GM20000 (cell line): ENCODE data around the gene RPL29.
"Not testable (repeated sequence)": the region's sequence is repeated elsewhere in the genome, so short reads cannot be mapped to it uniquely, and the experiment has no call there.

Experiments
- DNase-seq: peaks from one replicate; pipeline ENCODE4 v3.0.0; 2012; ENCODE audit warnings: low spot score
- TF ChIP-seq, protein P1 (sequence below): IDR thresholded peaks from 2 replicates; pipeline ENCODE4 v1.5.1; 2012; ENCODE audit warnings: mild to moderate bottlenecking, control low read depth; ENCODE audit errors: extremely low read depth, missing control alignments

RPL29 gene

DNA sequence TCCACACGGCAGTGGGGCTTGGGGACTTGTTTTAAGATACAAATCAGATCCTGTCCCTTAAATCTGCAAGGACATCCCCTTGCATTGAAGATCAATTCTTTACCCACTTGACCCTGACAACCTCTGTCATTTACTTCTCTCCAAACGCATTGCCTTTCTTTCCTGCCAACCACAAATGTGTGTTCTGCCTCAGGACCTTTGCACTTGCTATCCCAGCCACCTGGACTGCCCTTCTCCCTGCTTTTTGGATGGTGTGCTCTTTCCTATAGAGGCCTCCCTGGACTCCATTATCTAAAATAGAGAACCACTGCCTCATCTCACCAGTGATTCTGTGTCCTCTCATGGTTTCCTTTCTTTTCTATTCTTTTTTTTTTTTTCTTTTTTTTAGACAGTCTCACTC, 1.5 kb upstream of the RPL29 start:
- TF ChIP-seq, protein P1, sequence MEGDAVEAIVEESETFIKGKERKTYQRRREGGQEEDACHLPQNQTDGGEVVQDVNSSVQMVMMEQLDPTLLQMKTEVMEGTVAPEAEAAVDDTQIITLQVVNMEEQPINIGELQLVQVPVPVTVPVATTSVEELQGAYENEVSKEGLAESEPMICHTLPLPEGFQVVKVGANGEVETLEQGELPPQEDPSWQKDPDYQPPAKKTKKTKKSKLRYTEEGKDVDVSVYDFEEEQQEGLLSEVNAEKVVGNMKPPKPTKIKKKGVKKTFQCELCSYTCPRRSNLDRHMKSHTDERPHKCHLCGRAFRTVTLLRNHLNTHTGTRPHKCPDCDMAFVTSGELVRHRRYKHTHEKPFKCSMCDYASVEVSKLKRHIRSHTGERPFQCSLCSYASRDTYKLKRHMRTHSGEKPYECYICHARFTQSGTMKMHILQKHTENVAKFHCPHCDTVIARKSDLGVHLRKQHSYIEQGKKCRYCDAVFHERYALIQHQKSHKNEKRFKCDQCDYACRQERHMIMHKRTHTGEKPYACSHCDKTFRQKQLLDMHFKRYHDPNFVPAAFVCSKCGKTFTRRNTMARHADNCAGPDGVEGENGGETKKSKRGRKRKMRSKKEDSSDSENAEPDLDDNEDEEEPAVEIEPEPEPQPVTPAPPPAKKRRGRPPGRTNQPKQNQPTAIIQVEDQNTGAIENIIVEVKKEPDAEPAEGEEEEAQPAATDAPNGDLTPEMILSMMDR: no peak
- DNase-seq: no peak

DNA sequence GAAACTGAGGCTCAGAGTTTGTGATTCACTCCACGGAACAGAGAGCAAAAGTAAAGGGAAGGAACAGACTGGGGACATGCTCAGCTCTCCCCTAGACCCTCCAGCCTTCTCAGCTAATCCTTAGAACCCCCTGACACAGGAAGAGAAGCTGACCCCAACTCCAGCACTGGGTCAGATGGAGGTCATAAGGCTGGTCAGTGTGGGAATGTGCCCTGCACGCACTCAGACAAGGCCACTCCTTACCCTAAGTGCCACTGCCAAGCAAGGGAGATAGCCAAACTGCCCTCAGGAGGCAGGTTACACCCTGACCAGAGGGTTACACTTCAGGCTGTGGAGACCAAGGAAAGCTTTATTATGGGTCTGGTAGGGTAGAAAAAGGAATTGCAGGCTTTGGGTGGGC, 1.2 kb downstream of the RPL29 start:
- no peak for DNase-seq
- TF ChIP-seq, protein P1: no peak

DNA sequence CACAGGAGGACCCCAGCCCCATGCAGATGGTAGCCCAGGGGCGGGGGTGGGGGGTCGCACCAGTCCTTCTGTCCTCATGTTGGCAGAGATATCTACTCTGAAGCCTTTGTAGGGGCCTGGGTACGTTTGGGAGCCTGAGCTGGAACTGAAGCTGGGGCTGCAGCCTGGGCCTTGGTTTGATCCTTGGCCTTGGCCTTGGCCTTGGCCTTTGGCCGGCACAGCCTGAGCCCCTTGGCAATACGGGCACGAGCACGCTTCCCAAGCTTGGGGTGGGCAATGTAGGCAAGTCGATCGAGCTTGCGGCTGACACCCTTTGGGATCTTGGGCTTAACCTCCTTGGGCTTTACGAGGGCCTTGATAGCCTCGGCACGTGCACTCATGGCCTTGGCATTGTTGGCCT, 2.0 kb downstream of the RPL29 start:
- DNase-seq: not testable (repeated sequence)

DNA sequence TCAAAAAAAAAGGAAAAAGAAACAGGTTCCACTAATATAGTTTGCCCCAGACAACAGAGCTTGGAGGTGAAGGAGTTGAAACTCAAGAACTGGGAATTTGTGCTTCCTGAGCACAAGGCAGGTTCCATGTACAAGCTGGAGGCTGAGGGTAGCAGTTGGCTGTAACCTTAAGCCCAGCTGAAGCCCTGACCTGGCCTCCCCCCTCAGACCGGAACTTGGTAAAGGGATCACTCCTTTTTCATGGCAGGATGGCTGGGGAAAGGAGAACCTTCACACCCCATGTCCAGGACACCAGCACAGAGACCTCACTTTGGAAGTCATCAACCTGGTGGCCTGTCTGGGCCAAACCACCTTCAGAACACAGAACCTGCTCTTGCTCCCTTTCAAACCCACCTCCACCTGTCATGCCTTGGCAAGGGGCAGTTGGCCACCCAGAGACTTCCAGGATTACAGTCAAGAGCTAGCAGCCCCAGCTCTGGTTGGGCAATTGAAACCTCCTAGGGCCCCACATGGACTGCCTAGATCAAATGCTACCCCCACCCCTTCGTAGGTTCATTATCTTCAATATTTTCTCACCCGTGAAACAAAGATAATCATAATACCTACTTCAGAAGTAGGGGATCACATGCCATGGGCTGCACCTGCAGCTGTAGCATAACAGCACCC, 3.5 kb downstream of the RPL29 start:
- DNase-seq: no peak
- TF ChIP-seq, protein P1: no peak

DNA sequence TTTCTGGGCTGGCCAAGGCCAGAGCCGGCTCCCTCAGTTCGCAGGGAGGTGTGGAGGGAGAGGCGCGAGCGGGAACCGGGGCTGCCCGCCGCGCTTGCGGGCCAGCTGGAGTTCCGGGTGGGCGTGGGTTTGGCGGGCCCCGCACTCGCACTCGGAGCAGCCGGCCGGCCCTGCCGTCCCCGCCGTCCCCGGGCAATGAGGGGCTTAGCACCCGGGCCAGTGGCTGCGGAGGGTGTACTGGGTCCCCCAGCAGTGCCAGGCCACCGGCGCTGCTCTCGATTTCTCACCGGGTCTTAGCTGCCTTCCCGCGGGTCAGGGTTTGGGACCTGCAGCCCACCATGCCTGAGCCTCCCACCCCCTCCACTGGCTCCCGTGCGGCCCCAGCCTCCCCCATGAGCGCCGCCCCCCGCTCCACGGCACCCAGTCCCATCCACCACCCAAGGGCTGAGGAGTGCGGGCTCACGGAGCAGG, 5.2 kb downstream of the RPL29 start:
- not testable (repeated sequence) for DNase-seq

DNA sequence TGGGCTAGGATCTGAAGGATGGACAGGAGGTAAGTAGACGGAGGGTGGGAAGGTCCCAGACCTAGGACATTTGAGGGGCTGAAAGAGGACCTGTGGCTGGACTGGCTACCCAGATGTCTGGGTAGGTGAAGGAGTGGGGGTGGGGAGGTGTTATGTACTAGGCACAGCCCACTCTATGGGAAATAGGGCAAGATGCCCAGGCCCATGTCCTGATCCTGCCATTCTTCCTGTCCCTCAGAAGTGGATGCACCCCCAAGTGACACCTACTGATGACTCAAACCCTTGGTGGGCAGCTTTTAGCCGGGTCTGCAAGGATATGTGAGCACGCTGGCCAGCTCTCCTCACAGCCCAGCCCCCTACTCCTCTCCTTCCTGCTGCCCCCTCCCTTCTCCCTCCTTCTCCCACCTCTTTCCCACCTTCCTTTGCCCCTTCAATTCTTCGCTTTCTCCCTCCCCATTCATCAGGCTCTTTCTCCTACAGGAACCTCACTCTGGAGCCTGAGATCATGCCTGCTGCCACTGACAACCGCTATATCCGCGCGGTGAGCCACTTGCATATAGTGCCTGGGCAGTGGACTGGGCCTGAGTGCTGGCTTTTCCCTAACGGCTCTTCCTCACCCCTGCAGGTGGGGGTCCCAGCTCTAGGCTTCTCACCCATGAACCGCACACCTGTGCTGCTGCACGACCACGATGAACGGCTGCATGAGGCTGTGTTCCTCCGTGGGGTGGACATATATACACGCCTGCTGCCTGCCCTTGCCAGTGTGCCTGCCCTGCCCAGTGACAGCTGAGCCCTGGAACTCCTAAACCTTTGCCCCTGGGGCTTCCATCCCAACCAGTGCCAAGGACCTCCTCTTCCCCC, 7.2 kb downstream of the RPL29 start:
- no peak for DNase-seq
- TF ChIP-seq, protein P1: no peak

DNA sequence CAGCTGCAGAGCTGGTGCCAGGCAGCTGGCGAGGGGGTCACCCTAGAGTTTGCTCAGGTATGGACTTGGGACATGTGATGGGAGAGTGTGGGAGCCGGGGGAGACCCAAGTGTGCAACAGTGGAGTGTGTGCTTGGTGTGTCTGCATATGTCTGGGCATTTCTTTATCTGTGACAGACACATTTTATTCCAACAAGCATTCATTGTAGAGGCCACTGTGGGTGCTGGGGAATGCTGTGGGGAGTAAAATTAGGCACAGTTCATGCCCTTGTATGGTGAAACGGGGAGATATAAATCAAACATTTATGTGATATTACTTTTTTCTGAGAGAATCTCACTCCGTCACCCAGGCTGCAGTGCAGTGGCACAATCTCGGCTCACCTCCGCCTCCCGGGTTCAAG, 8.1 kb downstream of the RPL29 start:
- no peak for DNase-seq

More for the DNA sequence above, 8.1 kb downstream of the RPL29 start:
- TF ChIP-seq, protein P1: no peak
